ENCODE measurements around the gene FBXO42.
"Not testable (repeated sequence)": the region's sequence is repeated elsewhere in the genome, so short reads cannot be mapped to it uniquely, and the experiment has no call there.

Gene FBXO42

DNA sequence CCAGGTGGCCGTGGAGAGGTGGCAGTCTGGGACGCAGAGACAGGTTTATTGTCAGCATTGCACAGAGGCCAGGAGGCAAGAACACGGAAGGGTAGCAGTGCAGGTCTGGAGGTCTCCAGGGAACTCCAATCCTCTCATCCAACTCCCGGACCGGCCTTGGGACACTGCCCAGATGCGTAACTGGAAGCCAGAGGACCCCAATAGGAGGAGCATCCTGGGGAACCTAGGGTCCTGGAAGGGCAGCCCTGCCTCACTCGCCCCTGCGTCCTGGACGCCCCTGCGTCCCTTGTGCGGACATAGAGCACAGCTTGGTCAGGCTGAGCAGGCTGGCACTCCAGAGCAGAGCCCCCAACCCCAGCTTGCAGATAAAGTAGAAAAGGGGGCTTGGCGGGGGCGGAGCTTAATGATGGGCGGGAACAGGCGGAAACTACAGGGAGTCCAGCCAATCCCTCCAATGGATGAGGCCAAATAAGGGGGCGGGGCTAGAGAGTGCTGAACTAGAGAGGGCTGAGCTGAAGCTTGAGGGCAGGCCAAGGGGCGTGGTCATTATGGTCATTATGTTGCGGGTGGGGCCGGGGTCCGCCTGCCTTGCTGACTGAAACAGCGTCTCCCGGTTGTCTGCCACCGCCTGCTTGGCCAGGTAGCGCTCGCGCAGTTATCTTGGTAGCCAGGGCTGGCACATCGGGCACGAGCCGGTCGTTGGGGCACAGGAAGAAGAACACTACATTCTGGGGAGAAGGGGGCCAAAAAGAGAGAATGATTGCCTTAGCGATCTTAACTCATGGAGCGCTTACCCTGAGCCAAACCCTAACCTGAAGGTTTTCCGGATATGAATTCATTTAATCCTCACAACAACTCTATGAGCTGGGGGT lies 136.2 kb downstream of the FBXO42 start:
- DNase-seq = peak in 1 of 2 experiments; percentile 48

DNA sequence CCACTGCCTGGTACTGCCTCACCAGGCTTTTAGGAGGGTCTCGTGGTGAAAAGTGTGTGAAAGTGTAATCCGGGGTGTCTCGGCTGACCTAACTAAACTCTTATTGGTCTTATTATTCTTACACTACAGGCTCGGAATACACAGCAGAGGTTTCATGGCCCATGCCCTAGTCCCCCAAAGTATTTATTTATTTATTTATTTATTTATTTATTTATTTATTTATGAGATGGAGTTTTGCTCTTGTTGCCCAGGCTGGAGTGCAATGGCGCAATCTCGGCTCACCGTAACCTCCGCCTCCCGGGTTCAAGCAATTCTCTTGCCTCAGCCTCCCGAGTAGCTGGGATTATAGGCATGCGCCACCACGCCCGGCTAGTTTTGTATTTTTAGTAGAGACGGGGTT lies 137.0 kb downstream of the FBXO42 start:
- DNase-seq = not testable (repeated sequence)

DNA sequence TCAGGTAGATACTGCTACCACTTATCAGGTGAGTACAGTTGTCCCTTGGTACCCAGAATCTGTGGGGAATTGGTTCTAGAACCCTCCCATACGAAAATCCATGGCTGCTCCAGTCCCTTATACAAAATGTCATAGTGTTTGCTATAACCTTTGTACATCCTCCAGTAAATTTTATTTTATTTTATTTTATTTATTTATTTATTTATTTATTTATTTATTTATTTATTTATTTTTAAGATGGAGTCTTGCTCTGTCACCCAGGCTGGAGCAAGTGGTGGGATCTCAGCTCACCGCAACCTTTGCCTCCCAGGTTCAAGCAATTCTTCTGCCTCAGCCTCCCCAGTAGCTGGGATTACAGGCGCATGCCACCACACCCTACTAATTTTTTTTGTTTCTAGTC lies 138.7 kb downstream of the FBXO42 start:
- not testable (repeated sequence) for DNase-seq

DNA sequence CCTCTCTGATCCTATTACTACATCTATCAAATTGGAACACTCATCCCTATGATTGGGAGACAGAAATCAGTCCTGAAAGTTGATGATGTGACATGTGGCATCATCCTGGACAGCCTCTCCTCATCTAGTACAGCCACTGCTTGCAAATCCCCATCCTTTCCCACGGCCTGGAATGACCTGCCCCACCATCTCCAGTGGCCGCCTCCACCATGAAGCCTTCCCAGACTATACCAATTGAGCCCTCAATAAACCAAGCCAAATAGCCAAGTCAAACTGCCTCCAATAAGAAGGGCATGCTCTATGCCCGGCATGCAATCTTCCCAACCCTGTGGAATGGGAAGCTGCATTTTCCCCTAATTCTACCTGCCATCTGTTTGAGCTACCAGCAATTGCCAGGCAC lies 139.3 kb downstream of the FBXO42 start:
- no peak for DNase-seq

DNA sequence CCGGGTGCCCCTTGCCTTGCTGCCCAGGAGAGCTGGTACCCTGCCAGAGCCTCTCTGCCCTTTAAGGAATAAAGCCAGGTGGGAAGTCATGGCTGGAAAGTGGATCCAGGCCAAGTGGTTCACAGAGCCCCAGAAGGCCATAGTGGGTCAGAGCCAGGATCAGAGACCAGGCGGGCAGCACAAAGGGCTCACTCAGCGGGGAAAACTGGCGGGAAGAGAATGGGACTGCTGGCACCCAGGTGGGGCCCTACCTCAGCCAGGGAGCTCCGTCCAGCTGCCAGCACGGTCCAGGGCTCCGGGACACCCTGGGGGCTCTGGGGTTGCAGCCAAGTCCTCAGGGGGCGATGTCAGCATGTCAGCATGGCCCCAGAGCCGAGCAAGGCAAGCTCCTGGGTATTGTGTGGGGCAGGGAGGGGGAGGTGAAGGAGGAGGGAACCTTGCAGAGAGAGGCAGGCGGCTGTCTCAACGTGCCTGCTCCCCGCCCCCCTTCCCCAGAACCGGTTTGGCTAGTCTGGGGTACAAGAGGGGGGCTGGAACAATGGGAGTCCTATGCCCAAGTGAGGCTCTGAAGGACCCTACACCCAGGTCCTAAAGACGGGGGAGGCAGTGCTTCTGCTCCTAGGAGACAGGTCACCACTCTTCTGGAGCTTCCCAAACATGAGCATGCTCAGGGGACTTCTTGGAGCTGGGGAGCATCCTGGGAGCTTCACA lies 139.9 kb downstream of the FBXO42 start, which contains the start of gene ARHGEF19:
ARHGEF19 (minus strand) TSS at position 402 of the 711 bp plus-strand sequence. CDS start 3,598 bp downstream, outside the sequence.
- DNase-seq = no peak

DNA sequence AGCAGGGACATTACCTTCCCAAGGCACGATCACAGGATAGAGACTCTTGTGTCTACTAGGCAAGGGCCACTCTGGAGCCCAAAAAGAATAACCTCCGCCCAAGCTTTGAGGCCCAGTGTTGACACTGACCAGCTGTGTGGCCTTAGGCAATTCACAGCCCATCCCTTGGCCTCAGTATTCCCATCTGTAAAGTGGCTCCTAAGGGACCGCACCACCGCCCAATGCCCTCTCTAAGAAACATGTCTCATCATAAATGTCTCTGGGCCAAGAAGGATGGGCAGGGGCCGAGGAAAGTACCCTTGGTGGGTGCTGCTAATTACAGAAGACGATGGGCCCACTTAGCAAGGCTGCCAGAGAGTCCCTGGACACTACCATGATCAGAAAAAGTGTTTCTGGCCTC lies 140.5 kb downstream of the FBXO42 start:
- DNase-seq = no peak

DNA sequence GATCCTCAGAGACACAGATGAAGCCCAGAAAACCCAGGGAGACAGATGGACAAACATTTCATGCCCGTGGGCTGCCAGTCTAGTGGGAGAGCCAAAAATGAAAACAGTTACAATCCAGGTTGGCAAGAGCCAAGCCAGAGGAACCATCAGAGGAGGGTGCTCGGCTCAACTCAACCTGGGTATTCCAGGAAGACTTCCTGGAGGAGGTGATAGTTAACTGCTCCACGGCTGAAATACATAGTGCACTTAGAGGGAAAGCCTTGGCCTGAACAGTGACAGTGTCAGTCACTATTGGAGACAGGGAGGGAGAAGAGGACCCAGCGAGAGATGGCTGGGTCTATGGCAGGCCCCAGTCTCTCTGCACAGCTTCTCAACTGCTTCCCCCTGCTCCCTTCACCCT lies 141.7 kb downstream of the FBXO42 start:
- no peak for DNase-seq

DNA sequence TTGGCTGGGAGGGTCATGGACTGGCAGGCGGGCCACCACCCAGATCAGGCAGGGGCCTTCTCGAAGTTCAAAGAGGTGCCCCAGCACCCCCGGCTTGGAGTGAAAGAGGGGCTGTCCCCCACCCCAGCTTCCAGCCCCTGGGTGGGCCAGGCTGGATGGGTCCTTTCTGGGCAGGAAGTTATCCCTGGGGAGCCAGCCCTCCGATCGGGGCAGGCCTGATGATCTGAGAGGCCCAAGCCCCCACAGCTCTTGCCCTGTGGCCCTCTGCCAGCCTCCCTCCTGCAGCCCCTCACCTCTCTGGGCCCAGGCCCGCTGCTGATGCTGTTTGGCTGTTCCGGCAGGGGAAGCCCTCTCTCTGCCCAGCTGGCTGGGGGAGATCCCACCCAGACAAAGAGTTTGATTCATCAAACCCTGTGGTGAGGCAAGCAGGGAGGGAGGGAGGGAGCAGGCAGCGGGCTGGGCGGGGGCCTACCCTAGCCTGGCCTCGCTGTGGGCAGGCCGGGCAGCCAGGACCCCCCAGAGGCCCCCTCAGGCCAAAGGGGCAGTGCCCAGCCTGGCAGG lies 142.4 kb downstream of the FBXO42 start:
- DNase-seq = no peak

DNA sequence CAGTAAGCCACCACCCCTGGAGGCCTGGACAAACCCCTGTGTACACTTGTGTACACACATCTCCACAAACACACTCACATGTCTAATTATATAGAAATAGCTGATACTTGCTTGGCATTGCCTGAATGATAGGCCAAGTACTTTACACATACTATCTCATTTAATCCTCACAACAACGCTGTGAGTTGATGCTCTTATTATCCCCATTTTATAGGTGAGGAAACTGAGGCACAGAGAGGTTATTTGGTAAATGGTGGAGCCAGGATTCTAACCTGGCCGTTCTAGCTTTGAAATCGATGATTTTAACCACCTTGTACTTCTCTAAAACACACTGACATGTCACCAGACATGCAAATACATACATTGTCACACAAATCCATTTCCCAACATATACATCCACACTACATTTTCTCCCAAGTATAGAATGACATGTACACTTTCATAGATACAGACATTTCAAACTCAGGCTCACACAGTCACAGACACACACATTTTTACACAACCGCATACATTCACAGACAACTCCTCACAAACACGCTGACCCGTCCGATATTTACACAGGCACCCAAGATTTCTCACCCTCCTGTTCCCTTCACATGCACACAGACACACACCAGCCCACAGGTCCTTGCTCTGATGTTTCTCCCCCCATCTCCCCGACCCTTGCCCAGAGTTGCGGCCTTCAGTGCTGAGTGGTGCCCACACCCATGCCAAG lies 143.0 kb downstream of the FBXO42 start:
- DNase-seq = no peak

DNA sequence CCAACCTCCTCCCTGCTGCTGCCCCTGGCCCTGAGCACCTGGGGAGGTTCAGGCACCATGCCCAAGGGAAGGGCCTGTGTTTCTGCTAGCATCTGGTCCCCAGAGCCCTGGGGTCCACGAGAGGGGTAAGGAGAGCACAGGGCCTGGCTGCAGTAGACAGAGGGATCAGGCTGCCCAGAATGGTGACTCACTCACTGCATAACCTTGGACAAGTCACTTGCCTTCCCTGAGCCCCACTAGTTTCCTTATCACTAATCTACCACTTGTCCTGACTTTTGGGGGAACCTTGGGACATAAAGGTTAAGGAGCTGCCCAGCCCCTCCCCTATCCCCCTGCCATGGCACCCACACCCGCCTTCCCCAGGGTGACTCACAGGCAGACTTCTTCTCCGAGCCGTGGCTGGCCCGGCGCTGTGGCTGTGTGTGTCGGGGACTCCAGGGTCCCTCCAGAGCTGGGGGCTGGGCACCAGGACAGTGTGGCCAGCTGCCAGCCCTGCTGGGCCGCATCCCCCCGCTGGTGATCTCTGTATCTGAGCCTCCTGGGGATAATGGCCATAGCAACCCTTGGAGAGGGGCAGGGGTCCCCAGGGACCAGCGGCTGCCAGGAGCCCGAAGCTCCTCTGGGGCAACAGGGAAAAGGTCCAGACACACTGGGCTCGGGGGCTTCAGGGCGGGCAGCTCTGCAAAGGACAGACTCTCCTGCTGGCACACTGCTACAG lies 143.9 kb downstream of the FBXO42 start:
- DNase-seq = no peak

DNA sequence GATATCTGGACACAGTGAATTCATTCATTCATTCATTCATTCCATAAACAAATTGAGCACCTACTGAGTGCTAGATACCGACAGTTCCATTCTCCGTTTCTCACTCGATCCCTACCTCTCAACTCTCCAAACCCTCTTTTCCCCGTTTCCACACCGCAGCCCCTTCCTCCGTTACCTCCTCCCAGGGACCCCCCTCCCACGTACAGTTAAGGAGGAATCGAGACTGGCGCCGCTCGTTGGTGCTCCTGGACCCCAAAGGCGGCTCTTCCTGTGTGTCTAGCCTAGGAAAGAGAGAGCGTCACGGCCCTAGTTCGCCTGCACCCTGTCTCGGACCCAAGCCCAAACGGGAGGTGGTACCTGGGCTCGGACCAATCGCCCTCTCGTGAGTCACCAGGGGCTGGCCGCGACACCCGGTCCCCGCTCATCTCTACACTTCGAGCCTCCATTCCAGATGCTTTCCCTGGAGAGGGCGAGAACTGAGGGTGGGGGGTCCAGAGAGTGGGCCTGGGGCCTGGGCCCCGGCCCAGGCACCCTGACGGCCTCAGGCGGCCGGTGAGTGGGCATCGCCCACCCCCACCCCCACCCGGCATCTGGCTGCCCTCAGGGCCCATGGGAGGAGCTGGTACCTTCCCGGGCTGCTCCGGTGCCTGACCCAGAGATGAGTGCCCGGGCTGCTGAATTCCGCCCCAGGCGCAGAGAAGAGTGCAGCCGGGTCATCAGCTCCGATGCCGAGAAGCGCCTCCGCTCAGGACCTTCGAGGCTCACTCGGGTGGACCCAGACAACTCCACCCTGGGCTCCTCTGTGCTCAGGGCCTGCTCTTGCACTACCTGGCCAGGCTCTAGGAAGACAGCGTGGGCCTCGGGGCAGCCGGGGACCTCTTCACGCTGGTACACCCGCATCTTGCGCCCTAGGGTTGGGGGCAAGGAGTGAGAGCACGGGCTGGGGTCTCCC lies 144.7 kb downstream of the FBXO42 start:
- no peak for DNase-seq

DNA sequence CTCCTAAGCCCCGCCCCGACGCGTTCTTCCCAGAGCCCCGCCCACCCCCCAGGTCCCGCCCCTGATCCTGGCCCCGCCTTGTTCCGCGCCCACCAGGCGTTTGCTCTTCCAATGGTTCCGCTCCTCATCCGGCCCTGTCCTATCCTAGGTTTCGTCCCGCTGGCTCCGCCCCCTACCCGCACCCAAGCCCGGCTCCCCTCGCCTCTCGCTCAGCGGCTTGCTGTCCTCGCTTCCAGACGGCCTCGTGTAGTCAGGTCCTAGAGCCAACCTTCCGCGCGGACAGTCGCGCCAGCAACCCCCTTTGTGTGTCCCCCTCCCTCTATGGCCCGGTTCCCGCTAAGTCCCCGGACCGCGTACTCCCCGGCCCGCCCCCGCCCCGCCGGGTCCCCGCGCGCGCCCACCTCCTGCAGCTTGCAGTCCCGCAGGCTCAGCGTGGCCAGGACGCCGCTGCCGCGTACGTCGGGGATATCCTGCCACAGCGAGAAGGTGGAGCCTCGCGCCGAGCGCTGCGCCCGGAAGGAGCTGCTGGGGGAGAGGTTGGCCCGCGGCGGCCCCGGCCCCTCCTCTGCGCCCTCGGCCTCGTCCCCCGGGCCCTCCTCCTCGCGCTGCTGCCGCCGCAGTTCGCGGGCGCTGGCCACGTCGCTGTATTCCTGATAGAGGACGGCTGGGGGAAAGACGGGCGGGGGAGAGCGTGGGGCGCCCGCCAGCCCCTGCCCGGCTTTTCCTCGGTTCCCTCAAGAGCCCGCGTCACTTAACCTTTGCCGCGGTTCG lies 145.5 kb downstream of the FBXO42 start:
- DNase-seq = peak; percentile 88 to 91

DNA sequence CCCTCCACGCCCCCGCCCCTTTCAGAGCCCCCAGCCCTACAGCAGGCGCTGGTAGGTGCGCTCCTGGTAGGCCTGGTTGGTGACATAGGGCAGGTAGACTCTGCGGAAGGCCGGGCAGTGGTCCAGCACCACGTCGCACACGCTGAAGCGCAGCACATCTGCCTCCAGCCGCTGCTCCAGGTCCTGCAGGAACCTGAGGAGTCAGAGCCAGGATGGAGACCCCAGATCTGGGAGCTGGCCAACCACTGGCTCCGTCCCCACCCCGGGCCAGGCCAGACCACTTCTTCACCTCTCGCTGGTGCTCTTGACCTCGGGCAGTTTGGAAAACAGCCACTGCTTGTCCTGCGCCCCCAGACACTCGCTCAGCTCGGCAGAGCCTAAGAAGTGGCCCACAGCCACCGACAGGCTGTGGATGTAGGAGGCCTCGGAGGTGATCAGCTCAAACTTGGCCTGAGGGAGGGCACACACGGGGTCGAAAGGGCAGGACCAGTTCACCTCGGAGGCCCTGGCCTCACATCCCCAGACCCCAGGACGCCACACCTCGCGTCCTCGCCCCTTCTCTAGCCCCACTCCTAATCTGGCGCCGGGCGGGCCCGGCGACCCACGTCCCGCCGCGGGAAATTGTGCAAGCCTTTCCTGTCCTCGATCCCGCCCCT lies 146.3 kb downstream of the FBXO42 start:
- no peak for DNase-seq

DNA sequence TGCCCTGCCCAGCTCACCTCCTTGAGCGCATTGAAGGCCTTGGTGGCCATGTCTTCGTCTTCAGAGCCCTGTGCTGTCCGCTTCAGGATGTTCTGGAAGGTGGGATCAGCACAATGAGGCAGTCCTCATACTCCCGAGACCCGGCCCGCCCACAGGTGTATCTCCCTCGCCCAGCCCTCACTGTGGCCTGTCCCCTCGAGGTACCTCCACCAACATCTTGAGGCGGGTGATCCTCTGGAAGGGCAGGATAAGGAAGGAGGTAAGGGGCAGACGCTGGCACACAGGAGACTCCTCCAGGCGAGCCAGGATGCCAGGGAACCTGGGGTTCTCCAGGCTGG lies 147.0 kb downstream of the FBXO42 start:
- DNase-seq = no peak

DNA sequence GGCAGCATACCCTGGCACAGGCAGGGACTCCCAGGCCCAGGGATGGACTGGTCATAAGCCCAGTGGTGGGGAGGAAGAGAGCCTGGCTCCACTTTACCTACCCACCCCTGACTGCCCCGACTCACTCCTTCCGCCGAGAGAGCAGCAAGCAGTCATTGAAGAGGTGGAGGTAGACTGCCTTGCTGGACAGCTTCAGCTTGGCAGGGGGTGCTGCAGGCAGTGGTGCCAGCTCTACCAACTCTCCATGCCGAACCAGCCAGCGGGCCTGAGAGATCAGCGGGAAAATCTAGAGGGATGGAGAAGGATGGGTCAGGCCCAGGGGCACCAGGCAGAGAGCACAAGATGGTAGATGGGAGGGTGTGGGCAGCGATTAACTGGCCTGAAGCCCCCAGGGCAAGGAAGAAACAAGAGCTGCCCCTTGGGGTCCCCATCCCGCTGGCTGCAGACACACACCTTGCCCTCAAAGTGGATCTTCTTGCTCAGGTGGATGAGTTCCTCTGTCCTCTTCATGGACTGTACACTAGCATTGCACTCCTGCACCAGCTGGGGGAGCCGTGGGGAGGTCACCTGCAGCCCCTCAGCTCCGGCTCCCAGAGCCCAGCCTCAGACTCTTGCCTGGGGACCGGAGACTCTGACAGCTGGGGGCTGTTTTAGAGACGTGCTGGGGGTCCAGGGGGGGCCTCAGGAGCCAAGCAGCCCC lies 147.5 kb downstream of the FBXO42 start:
- peak; percentile 18 to 24 for DNase-seq

DNA sequence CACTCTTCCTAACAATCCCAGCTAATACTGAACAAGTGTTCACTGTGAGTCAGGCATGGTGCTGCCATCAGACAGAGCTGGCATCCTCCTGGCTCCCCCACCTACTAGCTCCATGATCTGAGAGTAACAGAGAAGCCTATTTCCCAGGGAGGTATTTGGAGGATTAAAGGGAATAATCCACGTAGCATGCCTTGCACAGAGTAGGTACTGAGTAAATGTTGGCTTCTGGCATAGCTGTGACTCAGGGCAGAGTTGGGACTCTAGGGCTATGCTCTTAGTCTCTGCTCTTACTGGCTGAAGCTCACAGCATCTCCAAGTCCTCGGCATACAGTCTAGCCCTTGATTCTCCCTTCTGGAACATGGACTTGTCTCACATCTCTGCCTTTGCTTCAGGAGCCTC lies 148.1 kb downstream of the FBXO42 start:
- DNase-seq = no peak

DNA sequence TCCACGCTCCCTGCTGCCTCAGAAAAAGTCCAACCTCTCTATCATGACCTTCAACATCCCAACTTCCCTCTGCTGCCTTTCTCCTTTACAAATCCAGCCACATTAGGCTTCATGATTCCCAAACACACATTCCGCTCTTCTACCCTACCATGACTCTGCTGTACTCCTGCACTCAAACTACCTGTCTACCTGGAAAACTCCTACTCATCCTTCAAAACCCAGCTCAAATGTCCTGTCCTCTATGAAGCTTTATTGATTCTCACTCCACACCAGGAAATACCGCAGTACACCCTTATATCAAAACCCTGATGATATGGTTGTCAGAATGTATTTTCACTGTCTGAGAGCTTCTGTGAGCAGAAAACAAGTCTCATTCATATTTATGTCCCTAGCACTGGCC lies 148.7 kb downstream of the FBXO42 start:
- DNase-seq = no peak

DNA sequence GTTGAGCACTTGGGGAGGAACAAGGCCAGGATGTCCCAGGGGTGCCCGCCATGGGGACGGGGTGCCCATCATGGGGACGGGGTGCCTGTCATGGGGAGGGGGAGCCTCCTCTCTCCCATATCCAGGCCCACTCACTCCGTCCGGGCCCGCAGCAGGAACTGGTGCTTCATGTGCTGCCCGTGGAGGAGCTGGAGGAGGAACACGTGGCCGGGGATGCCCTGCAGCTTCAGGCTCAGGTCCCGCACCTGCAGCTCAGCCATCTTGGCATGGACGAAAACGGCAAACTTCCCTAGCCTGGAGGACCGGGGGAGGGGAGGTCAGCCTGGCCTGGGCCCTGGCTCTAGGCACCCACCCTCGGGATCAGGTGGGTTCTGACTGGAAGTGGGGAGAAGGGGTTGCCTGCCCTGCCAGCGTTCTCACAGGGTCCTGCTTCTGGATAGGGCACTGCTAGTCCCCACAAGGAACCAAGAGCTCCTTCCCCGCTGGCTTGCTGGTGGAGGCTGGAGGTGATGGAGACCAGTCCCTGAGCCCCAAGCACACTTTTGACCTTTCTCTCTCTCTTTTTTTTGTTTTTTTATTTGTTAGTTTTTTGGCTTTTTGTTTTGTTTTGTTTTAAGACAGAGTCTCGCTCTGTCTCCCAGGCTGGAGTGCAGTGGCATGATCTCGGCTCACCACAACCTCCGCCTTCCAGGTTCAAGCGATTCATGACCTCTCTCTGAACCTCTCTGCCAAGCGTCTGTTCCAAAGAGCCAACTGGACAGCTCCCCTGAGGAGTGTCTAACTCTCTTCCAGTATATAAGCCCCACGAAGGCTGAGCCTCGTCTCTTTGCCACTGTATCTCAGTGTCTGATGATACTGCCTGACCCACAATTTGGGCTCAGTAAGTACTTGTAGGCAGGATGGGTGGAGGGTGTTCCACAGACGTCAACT lies 149.7 kb downstream of the FBXO42 start:
- DNase-seq = no peak

All from stimulated activated CD4-positive, alpha-beta T cell treated with anti-CD3 and anti-CD28 coated beads, Interleukin-4, amount 100 ng/mL, for 4 hours (primary cell).